K562 (cell line): Measurements from ENCODE around the gene TIMP1. TPM values are rescaled to one million over a fixed set of nuclear protein-coding genes. Genes with fewer than 3 reads are reported as not detected.
A peak's percentile ranks its signal among the peaks of the same experiment; 100 is the strongest.

Experiments used
- ATAC-seq: fragments of 200-7000 bp; cut with Tn5 transposase; 3 replicates; pipeline ENCODE4 v1.9.1; 2020; ENCODE audit warnings: moderate library complexity
- BruUV-seq: library from RNA; stranded (reverse); fragments of 400-500 nt; replicated peaks from 2 replicates; lab custom pipeline; 2021; lab: Mats Ljungman, UMichigan
- CTCF ChIA-PET: fragments of 300-600 bp; formaldehyde crosslinking; extraction: SDS; loops from one replicate; lab custom pipeline; 2021; ENCODE audit warnings: low intra/inter-chr PET ratio; lab: Yijun Ruan, JAX
- POLR2A ChIA-PET: fragments of 300-600, 350-650 bp; sonication (Branson Sonifier 250); formaldehyde crosslinking; extraction: SDS; loops from one replicate; lab custom pipeline; 2021; ENCODE audit warnings: antibody characterized with exemption, inconsistent platforms; lab: Yijun Ruan, JAX
- DNase-seq, 4 experiments: peaks; one replicate each; pipeline versions ENCODE4 v3.0.0 to v3.0.0-alpha.2; 2011 to 2018; ENCODE audit warnings: low spot score in 3 of 4, mixed read lengths in 3 of 4; ENCODE audit errors: extremely low read depth in 1 of 4
- FAIRE-seq: peaks from 2 replicates; lab custom pipeline; 2011; peaks lifted over from hg19 to GRCh38; lab: Jason Lieb, UNC
- H2AFZ ChIP-seq: 2 replicates; pipeline ENCODE4 v1.6.0; 2011; ENCODE audit warnings: low read depth, low read length, control low read depth, inconsistent platforms
- H3K27ac ChIP-seq: fragments of 200-600 bp; 3 replicates; pipeline ENCODE4 v1.8.0; 2011; ENCODE audit warnings: low read depth, mild to moderate bottlenecking, control low read depth, inconsistent platforms, low read length, moderate library complexity, mixed read lengths; ENCODE audit errors: extremely low read depth
- H3K27me3 ChIP-seq, 2 experiments: fragments of 300-600 bp in 1 of 2; 2 replicates in 1 of 2; 3 replicates in 1 of 2; pipeline versions ENCODE4 v1.6.0 to v1.8.0; 2011; ENCODE audit warnings: inconsistent platforms in 2 of 2, low read length in 2 of 2, mild to moderate bottlenecking in 1 of 2, mixed read lengths in 1 of 2, moderate library complexity in 1 of 2; ENCODE audit not compliant: control insufficient read depth in 2 of 2, insufficient read depth in 2 of 2
- H3K36me3 ChIP-seq: fragments of 300-600 bp; 3 replicates; pipeline ENCODE4 v1.8.0; 2011; ENCODE audit warnings: mild to moderate bottlenecking, low read length, inconsistent platforms; ENCODE audit not compliant: control insufficient read depth, insufficient read depth
- H3K4me1 ChIP-seq, 2 experiments: fragments of 200-600 bp in 1 of 2; replicated peaks in 1 of 2; 2 replicates in 1 of 2; 3 replicates in 1 of 2; pipeline versions ENCODE4 v1.5.1 to v1.8.0; 2011; ENCODE audit warnings: inconsistent platforms in 2 of 2, low read length in 2 of 2, mild to moderate bottlenecking in 1 of 2, mixed read lengths in 1 of 2, moderate library complexity in 1 of 2; ENCODE audit not compliant: control insufficient read depth in 2 of 2, insufficient read depth in 2 of 2
- H3K4me2 ChIP-seq: 2 replicates; pipeline ENCODE4 v1.6.1; 2011; ENCODE audit warnings: low read length, control low read depth, inconsistent platforms, mixed read lengths; ENCODE audit not compliant: insufficient read depth
- H3K4me3 ChIP-seq: fragments of 200-600 bp; sonication (generic), shearing (Covaris generic); 2 replicates; pipeline ENCODE4 v1.5.1; 2016; ENCODE audit warnings: control low read depth, inconsistent platforms
- H3K79me2 ChIP-seq: fragments of 200-600 bp; 3 replicates; pipeline ENCODE4 v1.8.0; 2011; ENCODE audit warnings: low read length, inconsistent platforms; ENCODE audit not compliant: control insufficient read depth, insufficient read depth
- H3K9ac ChIP-seq, 2 experiments: 2 replicates each; pipeline versions ENCODE4 v1.6.0 to v1.6.1; 2011; ENCODE audit warnings: low read depth in 2 of 2, low read length in 2 of 2, control low read depth in 1 of 2, inconsistent platforms in 1 of 2, mild to moderate bottlenecking in 1 of 2, mixed read lengths in 1 of 2; ENCODE audit not compliant: insufficient read depth in 1 of 2
- H3K9me1 ChIP-seq: one replicate; pipeline ENCODE4 v1.6.0; 2011; ENCODE audit warnings: inconsistent platforms, mild to moderate bottlenecking, low read length, moderate library complexity; ENCODE audit not compliant: control insufficient read depth, insufficient read depth
- H3K9me3 ChIP-seq: replicated peaks from 2 replicates; pipeline ENCODE4 v1.5.1; 2011; ENCODE audit warnings: low read depth, low read length, inconsistent platforms; ENCODE audit not compliant: control insufficient read depth, insufficient read depth
- H4K20me1 ChIP-seq: replicated peaks from 2 replicates; pipeline ENCODE4 v1.6.1; 2011; ENCODE audit warnings: low read length, inconsistent platforms, mixed read lengths; ENCODE audit not compliant: control insufficient read depth, insufficient read depth
- CTCFL ChIP-seq: IDR thresholded peaks from 2 replicates; pipeline ENCODE4 v1.6.1; 2011; ENCODE audit warnings: borderline replicate concordance, low read depth, mild to moderate bottlenecking, moderate library complexity, low read length; ENCODE audit not compliant: insufficient read depth, poor library complexity, severe bottlenecking
- ILF3 ChIP-seq: fragments of 450-650 bp; IDR thresholded peaks from 2 replicates; pipeline ENCODE4 v1.6.1; 2018; ENCODE audit warnings: antibody characterized with exemption, mild to moderate bottlenecking, moderate library complexity, borderline replicate concordance
- MTF1 ChIP-seq: fragments of 250-450 bp; sonication (Bioruptor Pico); IDR thresholded peaks from 2 replicates; pipeline ENCODE4 v1.9.0; 2021; ENCODE audit warnings: moderate library complexity, mild to moderate bottlenecking, inconsistent platforms, borderline replicate concordance
- NFIC ChIP-seq: fragments of 450-650 bp; IDR thresholded peaks from 2 replicates; pipeline ENCODE4 v1.6.1; 2017; ENCODE audit warnings: mild to moderate bottlenecking, inconsistent platforms
- POLR2G ChIP-seq: fragments of 200-400 bp; formaldehyde crosslinking; IDR thresholded peaks from 2 replicates; pipeline ENCODE4 v1.6.1; 2017; ENCODE audit warnings: low read depth, mild to moderate bottlenecking, antibody characterized with exemption, low read length, moderate library complexity
- PYGO2 ChIP-seq: fragments of 450-650 bp; IDR thresholded peaks from 2 replicates; pipeline ENCODE4 v1.6.1; 2016; ENCODE audit warnings: mild to moderate bottlenecking, missing genetic modification characterization, moderate library complexity, missing compliant biosample characterization
- RBFOX2 ChIP-seq: fragments of 200-400 bp; formaldehyde crosslinking; IDR thresholded peaks from 2 replicates; pipeline ENCODE4 v1.6.1; 2017; ENCODE audit warnings: low read depth, mild to moderate bottlenecking, low read length, moderate library complexity
- ZNF263 ChIP-seq: sonication (generic); formaldehyde crosslinking; IDR thresholded peaks from 2 replicates; pipeline ENCODE4 v1.8.0; 2022; ENCODE audit warnings: mild to moderate bottlenecking, missing genetic modification reagents, borderline replicate concordance
- ZNF655 ChIP-seq: fragments of 250-450 bp; sonication (Bioruptor Pico); IDR thresholded peaks from 2 replicates; pipeline ENCODE4 v1.5.0; 2021
- WGBS: fragments of 100-300 bp; shearing (Covaris generic); methylation state at CpG from one replicate; pipeline ENCODE4 v1.1.6; 2016; ENCODE audit warnings: low coverage, mixed read lengths; ENCODE audit not compliant: insufficient coverage; ENCODE audit errors: missing lambda C conversion rate; 5-methylcytosine and 5-hydroxymethylcytosine counted together
- in situ Hi-C: fragments of 300-500 bp; cut with MboI; formaldehyde crosslinking; loops from 4 replicates; pipeline ENCODE4 v1.15.0; 2018; ENCODE audit warnings: inconsistent platforms, mixed read lengths
- intact Hi-C: fragments of 100-400 bp; cut with micrococcal nuclease; formaldehyde crosslinking; loops from 2 replicates; pipeline ENCODE4 v1.14.2; 2022
- polyA plus RNA-seq, 8 experiments: library from polyadenylated mRNA; depleted of rRNA in 4 of 8; stranded (reverse) in 5 of 8; unstranded in 3 of 8; fragments of >200 nt; fragmentation: Nextera tagmentation in 2 of 8; fragmentation: Illumina TruSeq in 1 of 8; extraction: Ambion mirVana in 2 of 8; extraction: Trizol in 1 of 8; gene quantifications; 2 replicates each; pipeline versions ENCODE4 v1.2.1 to v1.2.3, GENCODE V29; 2011 to 2014; ENCODE audit warnings: inconsistent platforms in 1 of 8, missing spikeins in 1 of 8
- total RNA-seq, 7 experiments: library from RNA; depleted of rRNA in 6 of 7; stranded (reverse); fragments of >200 nt in 6 of 7; fragmentation: Illumina TruSeq in 2 of 7; extraction: Trizol in 2 of 7; gene quantifications; 2 replicates each; pipeline versions ENCODE4 v1.2.1 to v1.2.3, GENCODE V29; 2011 to 2021; ENCODE audit warnings: low replicate concordance in 1 of 7

Gene TIMP1
- total and polyA plus RNA-seq, 9 of the 15 experiments (the other 6 are each of a cell fraction or from before 2014, with no cell fraction given), result 115 to 699 (median 273) TPM

- TF ChIP-seq CTCFL (no peak), ZNF263 (CRISPR knock-in tag) (peak; percentile 97)
Observed at GRCh38 chrX:47572773-47573340, 9.4 kb upstream of the TIMP1 start (continued).

GRCh38 chrX:47573341-47574075 is 8.7 kb upstream of the TIMP1 start:
- peak in 1 of 4 experiments; percentile 5 for DNase-seq
- Histone ChIP-seq H3K36me3 (peaks cover 36% of the 10 kb centered on the region; the same call in 2 of the 3 replicates), H3K4me2 (no peak overlapping the region), H3K4me1 (peaks cover 2 to 41% of the 10 kb centered on the region in 2 experiments; a peak in 3 of 5 replicates), H3K4me3 (no peak overlapping the region), H3K9me1 (no peaks in the 10 kb centered on the region), H2AFZ (no peak overlapping the region), H3K9ac (no peak overlapping the region), H4K20me1 (no peaks in the 10 kb centered on the region), H3K27ac (no peak overlapping the region), H3K79me2 (no peaks in the 10 kb centered on the region), H3K9me3 (no peaks in the 10 kb centered on the region), H3K27me3 (no peaks in the 10 kb centered on the region)
- WGBS, result 57% methylated on average over 4 of the region's 20 CpGs
- TF ChIP-seq ILF3 (no peak), ZNF655 (no peak), PYGO2 (tag) (no peak), RBFOX2 (0 out of 2 replicates have a peak, but pooled peaks have one; percentile 25), NFIC (0 out of 2 replicates have a peak, but pooled peaks have one; percentile 5), POLR2G (peak; percentile 75), MTF1 (CRISPR knock-in tag) (no peak), ZNF263 (CRISPR knock-in tag) (peak; percentile 87)
- intact Hi-C loops (no loop called here), in situ Hi-C loops (no loop called here)
- POLR2A ChIA-PET, result interaction anchor here (1.0 kb wide), 1 partner anchor 9 kb away, joined by 6 read pairs; the partner anchor contains the start of gene TIMP1
- no peak for FAIRE-seq
- CTCF ChIA-PET, result no interaction called here
- BruUV-seq, result no TSS peak
- peak; percentile 7; the same call in 2 of the 3 replicates for ATAC-seq
